GM12878 (cell line): Measurements from ENCODE around the gene ACSL1. TPM values are rescaled to one million over a fixed set of nuclear protein-coding genes. Genes with fewer than 3 reads are reported as not detected.

Experiments
- ATAC-seq: fragments of 200-7000 bp; cut with Tn5 transposase; 3 replicates; pipeline ENCODE4 v1.9.1; 2020; ENCODE audit warnings: mild to moderate bottlenecking, moderate library complexity
- BruUV-seq: library from RNA; stranded (reverse); fragments of 400-500 nt; replicated peaks from 2 replicates; lab custom pipeline; 2021; lab: Mats Ljungman, UMichigan
- CTCF ChIA-PET: fragments of 300-600 bp; sonication (Branson Sonifier 250); formaldehyde crosslinking; extraction: SDS; loops from one replicate; lab custom pipeline; 2021; ENCODE audit warnings: inconsistent platforms; lab: Yijun Ruan, JAX
- POLR2A ChIA-PET: fragments of 350-600 bp; formaldehyde crosslinking; extraction: SDS; loops from one replicate; lab custom pipeline; 2021; ENCODE audit warnings: inconsistent platforms; lab: Charles Lee
- RAD21 ChIA-PET: fragments of 300-600 bp; sonication (Branson Sonifier 250); formaldehyde crosslinking; loops from one replicate; lab custom pipeline; 2023; ENCODE audit warnings: antibody characterized with exemption; ENCODE audit not compliant: unreplicated experiment; lab: Charles Lee
- SMC1A ChIA-PET: fragments of 300-600 bp; sonication (Branson Sonifier 250); formaldehyde crosslinking; loops from one replicate; lab custom pipeline; 2023; ENCODE audit not compliant: unreplicated experiment, uncharacterized antibody; lab: Charles Lee
- DNase-seq: peaks from one replicate; pipeline ENCODE4 v3.0.0-alpha.2; 2011; ENCODE audit warnings: low read depth, low spot score
- FAIRE-seq: peaks from 3 replicates; lab custom pipeline; 2011; peaks lifted over from hg19 to GRCh38; lab: Jason Lieb, UNC
- H2AFZ ChIP-seq: 2 replicates; pipeline ENCODE4 v1.6.0; 2011; ENCODE audit warnings: low read depth, low read length, control low read depth; ENCODE audit not compliant: control insufficient read depth
- H3K27ac ChIP-seq: 2 replicates; pipeline ENCODE4 v1.5.1; 2011; ENCODE audit warnings: control low read depth; ENCODE audit not compliant: control insufficient read depth, insufficient read depth
- H3K27me3 ChIP-seq, 2 experiments: replicated peaks in 1 of 2; 2 replicates each; pipeline versions ENCODE4 v1.6.0 to v1.6.1; 2011; ENCODE audit warnings: low read length in 1 of 2; ENCODE audit not compliant: control insufficient read depth in 2 of 2, insufficient read depth in 2 of 2
- H3K36me3 ChIP-seq, 2 experiments: 2 replicates each; pipeline ENCODE4 v1.5.1; 2011; ENCODE audit warnings: low read length in 1 of 2; ENCODE audit not compliant: control insufficient read depth in 2 of 2, insufficient read depth in 2 of 2
- H3K4me1 ChIP-seq: 2 replicates; pipeline ENCODE4 v1.6.1; 2011; ENCODE audit warnings: mild to moderate bottlenecking, low read length, moderate library complexity, mixed read lengths; ENCODE audit not compliant: control insufficient read depth, insufficient read depth
- H3K4me2 ChIP-seq: 2 replicates; pipeline ENCODE4 v1.6.0; 2011; ENCODE audit warnings: control low read depth; ENCODE audit not compliant: control insufficient read depth, insufficient read depth
- H3K4me3 ChIP-seq: fragments of 200-600 bp; sonication (generic); 2 replicates; pipeline ENCODE4 v1.5.1; 2016
- H3K79me2 ChIP-seq: 2 replicates; pipeline ENCODE4 v1.6.0; 2011; ENCODE audit warnings: low read length; ENCODE audit not compliant: control insufficient read depth, insufficient read depth
- H3K9ac ChIP-seq: 2 replicates; pipeline ENCODE4 v1.8.0; 2011; ENCODE audit warnings: low read length, control low read depth, mixed read lengths; ENCODE audit not compliant: control insufficient read depth, insufficient read depth
- H3K9me3 ChIP-seq: replicated peaks from 3 replicates; pipeline ENCODE4 v1.5.1; 2011; ENCODE audit warnings: mild to moderate bottlenecking, low read length; ENCODE audit not compliant: control insufficient read depth, insufficient read depth
- H4K20me1 ChIP-seq: 2 replicates; pipeline ENCODE4 v1.6.0; 2011; ENCODE audit not compliant: control insufficient read depth, insufficient read depth
- BCL3 ChIP-seq: IDR thresholded peaks from 2 replicates; pipeline ENCODE4 v1.6.1; 2011; ENCODE audit warnings: borderline replicate concordance, low read depth, mild to moderate bottlenecking, moderate library complexity, low read length; ENCODE audit not compliant: insufficient read depth, poor library complexity, severe bottlenecking
- HDAC6 ChIP-seq: fragments of 200-600 bp; sonication (generic); IDR thresholded peaks from one replicate; pipeline ENCODE4 v1.8.0; 2017; ENCODE audit warnings: antibody characterized with exemption; ENCODE audit not compliant: unreplicated experiment
- LARP7 ChIP-seq: fragments of 450-650 bp; IDR thresholded peaks from 2 replicates; pipeline ENCODE4 v1.6.1; 2017; ENCODE audit warnings: mild to moderate bottlenecking
- NFIC ChIP-seq: IDR thresholded peaks from 2 replicates; pipeline ENCODE4 v1.6.1; 2012; ENCODE audit warnings: low read depth, mild to moderate bottlenecking, inconsistent platforms, low read length, moderate library complexity
- NFYA ChIP-seq: IDR thresholded peaks from 2 replicates; pipeline ENCODE4 v1.6.1; 2011; ENCODE audit warnings: low read depth, mild to moderate bottlenecking, low read length, improper control_type of control experiment, borderline replicate concordance
- NKRF ChIP-seq: fragments of 450-650 bp; conservative IDR thresholded peaks from 2 replicates; pipeline ENCODE4 v1.6.1; 2017; ENCODE audit warnings: mild to moderate bottlenecking, moderate library complexity
- NR2C2 ChIP-seq: IDR thresholded peaks from 2 replicates; pipeline ENCODE4 v1.6.1; 2011; ENCODE audit warnings: borderline replicate concordance, low read depth; ENCODE audit not compliant: control insufficient read depth, insufficient read length
- POLR2AphosphoS2 ChIP-seq: IDR thresholded peaks from 2 replicates; pipeline ENCODE4 v1.6.1; 2011; ENCODE audit warnings: low read depth, mild to moderate bottlenecking, low read length, improper control_type of control experiment, moderate library complexity
- RCOR1 ChIP-seq: conservative IDR thresholded peaks from 2 replicates; pipeline ENCODE4 v1.6.1; 2012; ENCODE audit warnings: low read depth, low read length, improper control_type of control experiment
- RELA ChIP-seq: fragments of 450-650 bp; IDR thresholded peaks from 2 replicates; pipeline ENCODE4 v1.8.0; 2014; ENCODE audit warnings: borderline replicate concordance; ENCODE audit not compliant: partially characterized antibody
- SREBF2 ChIP-seq: IDR thresholded peaks from 2 replicates; pipeline ENCODE4 v1.6.1; 2012; ENCODE audit warnings: mild to moderate bottlenecking, low read length
- ZNF24 ChIP-seq: fragments of 450-650 bp; IDR thresholded peaks from 2 replicates; pipeline ENCODE4 v1.6.1; 2017; ENCODE audit warnings: antibody characterized with exemption, mild to moderate bottlenecking
- WGBS: methylation state at CpG from one replicate; pipeline ENCODE4 v1.1.6; 2016; ENCODE audit warnings: low lambda C conversion rate; ENCODE audit not compliant: insufficient replicate concordance, insufficient coverage; ENCODE audit errors: missing lambda C conversion rate; 5-methylcytosine and 5-hydroxymethylcytosine counted together
- in situ Hi-C: fragments of 300-500 bp; cut with MboI; formaldehyde crosslinking; loops from 9 replicates; pipeline ENCODE4 v1.14.3; 2018; ENCODE audit warnings: mixed read lengths
- intact Hi-C: fragments of 100-400 bp; cut with micrococcal nuclease; formaldehyde crosslinking; loops from one replicate; pipeline ENCODE4 v1.14.2; 2022; ENCODE audit not compliant: unreplicated experiment
- polyA plus RNA-seq, 11 experiments: library from polyadenylated mRNA; depleted of rRNA in 4 of 11; unstranded in 6 of 11; stranded (reverse) in 5 of 11; fragments of >200 nt; fragmentation: Nextera tagmentation in 4 of 11; fragmentation: Illumina TruSeq in 1 of 11; extraction: Ambion mirVana in 4 of 11; extraction: Trizol in 1 of 11; gene quantifications; 1 replicate in 1 of 11; 2 replicates in 10 of 11; pipeline versions ENCODE4 v1.2.1 to v1.2.3, GENCODE V29; 2011 to 2016; ENCODE audit warnings: inconsistent platforms in 2 of 11, missing spikeins in 2 of 11, low read depth in 1 of 11
- total RNA-seq, 4 experiments: library from RNA; depleted of rRNA in 3 of 4; stranded (reverse); fragments of >200 nt in 3 of 4; fragmentation: Illumina TruSeq in 1 of 4; extraction: Trizol in 1 of 4; gene quantifications; 2 replicates each; pipeline versions ENCODE4 v1.2.1 to v1.2.3, GENCODE V29; 2013 to 2021
- TF ChIP-seq, protein P1 (sequence below): fragments of 450-650 bp; IDR thresholded peaks from 2 replicates; pipeline ENCODE4 v1.6.1; 2017; ENCODE audit warnings: antibody characterized with exemption, mild to moderate bottlenecking, moderate library complexity
- TF ChIP-seq, protein P2 (sequence below): IDR thresholded peaks from 2 replicates; pipeline ENCODE4 v1.6.1; 2011; ENCODE audit warnings: mild to moderate bottlenecking, low read depth, low read length, moderate library complexity; ENCODE audit not compliant: insufficient replicate concordance

ACSL1 gene
- total and polyA plus RNA-seq, 10 of the 15 experiments (the other 5 are each of a cell fraction or from before 2014, with no cell fraction given), result 30.7 to 68.1 (median 58.7) TPM

DNA sequence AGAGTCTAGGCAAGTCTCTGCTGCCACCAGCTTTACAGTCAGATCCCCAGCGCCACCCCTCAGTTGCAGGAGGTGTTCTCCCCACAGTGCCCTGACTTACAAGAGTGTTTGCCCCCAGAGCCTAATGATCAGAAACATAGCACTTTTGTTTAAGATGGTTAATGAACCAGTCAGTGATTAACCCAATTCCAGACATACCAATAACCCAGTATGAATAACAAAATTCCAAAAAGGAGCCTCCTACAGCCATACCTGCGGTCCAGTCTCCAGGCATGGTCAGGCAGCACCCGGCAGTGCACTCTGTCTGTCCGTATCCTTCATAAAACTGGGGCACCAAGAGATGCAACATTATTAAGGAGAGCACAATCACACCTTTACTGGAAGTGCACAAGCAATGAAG is 61.2 kb downstream of the ACSL1 start (continued):
- TF ChIP-seq BCL3 (no peak), NR2C2 (no peak), NFYA (no peak), NFIC (no peak), SREBF2 (no peak)
- TF ChIP-seq, protein P1, sequence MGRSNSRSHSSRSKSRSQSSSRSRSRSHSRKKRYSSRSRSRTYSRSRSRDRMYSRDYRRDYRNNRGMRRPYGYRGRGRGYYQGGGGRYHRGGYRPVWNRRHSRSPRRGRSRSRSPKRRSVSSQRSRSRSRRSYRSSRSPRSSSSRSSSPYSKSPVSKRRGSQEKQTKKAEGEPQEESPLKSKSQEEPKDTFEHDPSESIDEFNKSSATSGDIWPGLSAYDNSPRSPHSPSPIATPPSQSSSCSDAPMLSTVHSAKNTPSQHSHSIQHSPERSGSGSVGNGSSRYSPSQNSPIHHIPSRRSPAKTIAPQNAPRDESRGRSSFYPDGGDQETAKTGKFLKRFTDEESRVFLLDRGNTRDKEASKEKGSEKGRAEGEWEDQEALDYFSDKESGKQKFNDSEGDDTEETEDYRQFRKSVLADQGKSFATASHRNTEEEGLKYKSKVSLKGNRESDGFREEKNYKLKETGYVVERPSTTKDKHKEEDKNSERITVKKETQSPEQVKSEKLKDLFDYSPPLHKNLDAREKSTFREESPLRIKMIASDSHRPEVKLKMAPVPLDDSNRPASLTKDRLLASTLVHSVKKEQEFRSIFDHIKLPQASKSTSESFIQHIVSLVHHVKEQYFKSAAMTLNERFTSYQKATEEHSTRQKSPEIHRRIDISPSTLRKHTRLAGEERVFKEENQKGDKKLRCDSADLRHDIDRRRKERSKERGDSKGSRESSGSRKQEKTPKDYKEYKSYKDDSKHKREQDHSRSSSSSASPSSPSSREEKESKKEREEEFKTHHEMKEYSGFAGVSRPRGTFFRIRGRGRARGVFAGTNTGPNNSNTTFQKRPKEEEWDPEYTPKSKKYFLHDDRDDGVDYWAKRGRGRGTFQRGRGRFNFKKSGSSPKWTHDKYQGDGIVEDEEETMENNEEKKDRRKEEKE, result no peak

GRCh38 chr4:184763150-184763780 is 62.5 kb downstream of the ACSL1 start:
- Histone ChIP-seq H3K4me3 (no peak overlapping the region), H3K79me2 (no peaks in the 10 kb centered on the region), H3K4me2 (no peak overlapping the region), H3K4me1 (peaks cover 5% of the 10 kb centered on the region), H3K9me3 (no peaks in the 10 kb centered on the region), H3K36me3 (peaks cover 31 to 44% of the 10 kb centered on the region in 2 experiments), H3K9ac (no peak overlapping the region), H4K20me1 (no peaks in the 10 kb centered on the region), H3K27ac (no peak overlapping the region), H2AFZ (no peak overlapping the region), H3K27me3 (no peaks in the 10 kb centered on the region)
- intact Hi-C loops, result no loop called here
- no TSS peak for BruUV-seq
- no peak for ATAC-seq
- FAIRE-seq, result no peak
- ChIA-PET POLR2A (interaction anchor here (0.5 kb wide), 1 partner anchor 39 kb away, joined by 5 read pairs; no protein-coding TSS in a partner anchor), RAD21 (interaction anchor here (1.1 to 1.5 kb wide), 3 partner anchors 17 to 143 kb away, joined by 3 to 5 read pairs (median 3); no protein-coding TSS in a partner anchor), SMC1A (interaction anchor here (0.6 to 1.1 kb wide), 3 partner anchors 22 to 134 kb away, joined by 3 read pairs; no protein-coding TSS in a partner anchor), CTCF (interaction anchor here (0.6 to 1.2 kb wide), 6 partner anchors 12 to 53 kb away, joined by 3 to 4 read pairs (median 3); no protein-coding TSS in a partner anchor)
- WGBS, result 91% methylated on average over 14 of the region's 14 CpGs
- DNase-seq, result no peak
- in situ Hi-C loops, result no loop called here
- TF ChIP-seq, protein P2, sequence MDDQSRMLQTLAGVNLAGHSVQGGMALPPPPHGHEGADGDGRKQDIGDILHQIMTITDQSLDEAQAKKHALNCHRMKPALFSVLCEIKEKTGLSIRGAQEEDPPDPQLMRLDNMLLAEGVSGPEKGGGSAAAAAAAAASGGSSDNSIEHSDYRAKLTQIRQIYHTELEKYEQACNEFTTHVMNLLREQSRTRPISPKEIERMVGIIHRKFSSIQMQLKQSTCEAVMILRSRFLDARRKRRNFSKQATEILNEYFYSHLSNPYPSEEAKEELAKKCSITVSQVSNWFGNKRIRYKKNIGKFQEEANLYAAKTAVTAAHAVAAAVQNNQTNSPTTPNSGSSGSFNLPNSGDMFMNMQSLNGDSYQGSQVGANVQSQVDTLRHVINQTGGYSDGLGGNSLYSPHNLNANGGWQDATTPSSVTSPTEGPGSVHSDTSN, result no peak
- TF ChIP-seq POLR2AphosphoS2 (no peak), NKRF (no peak), RCOR1 (no peak), ZNF24 (no peak), HDAC6 (no peak), LARP7 (no peak), RELA (no peak)
